ENCODE measurements around the gene SYNE1.
A peak's percentile ranks its signal among the peaks of the same experiment; 100 is the strongest.

SYNE1 gene

DNA sequence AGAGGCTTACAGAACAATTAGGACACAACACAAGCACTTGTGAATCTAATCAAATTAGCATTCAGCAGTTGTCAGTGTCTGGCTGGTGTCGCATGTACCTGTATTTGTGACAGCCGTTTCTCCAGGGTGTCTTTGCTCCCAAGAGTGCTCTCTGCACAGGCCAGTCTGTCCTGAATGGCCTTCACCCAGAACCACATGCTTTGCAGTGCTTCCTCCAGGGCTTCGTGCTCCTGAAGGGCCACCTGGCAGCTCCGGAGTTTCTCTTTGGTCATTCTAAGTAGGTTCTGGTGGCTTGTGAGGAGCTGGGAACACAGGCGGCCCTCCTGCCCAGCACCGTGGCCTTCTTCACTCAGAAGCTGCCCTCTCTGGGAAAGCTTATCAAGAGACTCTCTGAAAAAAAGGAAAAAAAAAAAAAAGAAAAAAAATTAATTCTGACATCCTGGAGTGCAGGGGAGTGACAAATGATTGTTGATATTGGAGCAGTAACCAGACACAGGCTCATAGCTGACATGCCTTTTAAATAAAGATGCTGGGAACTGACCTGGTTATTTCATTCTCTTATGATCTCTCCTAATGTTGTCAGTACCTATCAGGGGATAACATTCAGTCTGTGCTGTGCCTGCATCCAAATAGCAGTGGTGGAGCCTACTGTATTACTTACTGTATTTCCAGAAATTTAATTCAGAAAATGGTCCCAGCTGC is 245.8 kb downstream of the SYNE1 start:
- TF ChIP-seq, protein P1, sequence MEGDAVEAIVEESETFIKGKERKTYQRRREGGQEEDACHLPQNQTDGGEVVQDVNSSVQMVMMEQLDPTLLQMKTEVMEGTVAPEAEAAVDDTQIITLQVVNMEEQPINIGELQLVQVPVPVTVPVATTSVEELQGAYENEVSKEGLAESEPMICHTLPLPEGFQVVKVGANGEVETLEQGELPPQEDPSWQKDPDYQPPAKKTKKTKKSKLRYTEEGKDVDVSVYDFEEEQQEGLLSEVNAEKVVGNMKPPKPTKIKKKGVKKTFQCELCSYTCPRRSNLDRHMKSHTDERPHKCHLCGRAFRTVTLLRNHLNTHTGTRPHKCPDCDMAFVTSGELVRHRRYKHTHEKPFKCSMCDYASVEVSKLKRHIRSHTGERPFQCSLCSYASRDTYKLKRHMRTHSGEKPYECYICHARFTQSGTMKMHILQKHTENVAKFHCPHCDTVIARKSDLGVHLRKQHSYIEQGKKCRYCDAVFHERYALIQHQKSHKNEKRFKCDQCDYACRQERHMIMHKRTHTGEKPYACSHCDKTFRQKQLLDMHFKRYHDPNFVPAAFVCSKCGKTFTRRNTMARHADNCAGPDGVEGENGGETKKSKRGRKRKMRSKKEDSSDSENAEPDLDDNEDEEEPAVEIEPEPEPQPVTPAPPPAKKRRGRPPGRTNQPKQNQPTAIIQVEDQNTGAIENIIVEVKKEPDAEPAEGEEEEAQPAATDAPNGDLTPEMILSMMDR (conservative IDR thresholded peaks at IDR 0.05; ENCODE audit: low read depth, low read length) = no peak
- no peak overlapping the region for H3K4me3 ChIP-seq (ENCODE audit: low read depth, low read length)
- peak; percentile 30 for DNase-seq (ENCODE audit: low read depth)

DNA sequence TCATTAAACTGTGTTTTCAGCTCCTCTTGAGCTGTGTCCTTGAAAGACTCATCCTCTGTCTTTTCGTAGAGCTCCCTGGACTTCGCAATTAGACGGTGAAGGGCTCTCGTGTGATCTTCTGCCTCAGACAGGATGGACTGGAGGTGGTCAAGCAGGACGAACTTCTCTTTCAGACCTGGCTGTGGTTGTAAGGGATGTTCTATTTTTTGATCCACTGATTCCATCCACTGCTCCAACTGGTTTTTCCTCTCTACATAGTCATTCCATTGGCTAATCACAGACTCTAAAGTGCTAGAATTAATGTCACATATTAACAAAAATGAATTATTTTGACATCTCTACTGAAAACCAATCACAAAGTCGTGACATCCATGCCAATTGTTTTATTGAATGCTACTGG is 250.1 kb downstream of the SYNE1 start:
- no peak for DNase-seq (ENCODE audit: low read depth)
- TF ChIP-seq, protein P1 (conservative IDR thresholded peaks at IDR 0.05; ENCODE audit: low read depth, low read length) = no peak
- H3K4me3 ChIP-seq (ENCODE audit: low read depth, low read length) = no peak overlapping the region

DNA sequence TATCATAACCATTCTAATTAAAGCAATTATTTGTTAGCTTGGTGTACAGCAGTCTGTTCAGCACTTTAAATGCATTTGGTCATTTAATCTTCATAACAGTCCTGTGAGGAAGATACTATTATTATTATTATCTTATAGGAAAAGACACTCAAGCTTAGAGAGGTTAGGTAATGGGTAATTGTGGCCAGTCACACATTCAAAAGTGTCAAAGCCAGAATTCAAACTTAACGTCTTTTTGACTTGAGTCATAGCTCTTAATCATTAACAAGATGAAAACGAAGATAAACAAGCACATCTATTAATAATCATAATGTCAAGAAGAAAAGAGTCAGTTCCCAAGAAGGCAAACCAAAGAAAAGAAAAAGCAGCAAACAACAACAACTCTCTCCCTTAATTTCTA is 251.0 kb downstream of the SYNE1 start:
- TF ChIP-seq, protein P1 (conservative IDR thresholded peaks at IDR 0.05; ENCODE audit: low read depth, low read length) = no peak
- DNase-seq (ENCODE audit: low read depth) = no peak
- H3K4me3 ChIP-seq (ENCODE audit: low read depth, low read length) = no peak overlapping the region

DNA sequence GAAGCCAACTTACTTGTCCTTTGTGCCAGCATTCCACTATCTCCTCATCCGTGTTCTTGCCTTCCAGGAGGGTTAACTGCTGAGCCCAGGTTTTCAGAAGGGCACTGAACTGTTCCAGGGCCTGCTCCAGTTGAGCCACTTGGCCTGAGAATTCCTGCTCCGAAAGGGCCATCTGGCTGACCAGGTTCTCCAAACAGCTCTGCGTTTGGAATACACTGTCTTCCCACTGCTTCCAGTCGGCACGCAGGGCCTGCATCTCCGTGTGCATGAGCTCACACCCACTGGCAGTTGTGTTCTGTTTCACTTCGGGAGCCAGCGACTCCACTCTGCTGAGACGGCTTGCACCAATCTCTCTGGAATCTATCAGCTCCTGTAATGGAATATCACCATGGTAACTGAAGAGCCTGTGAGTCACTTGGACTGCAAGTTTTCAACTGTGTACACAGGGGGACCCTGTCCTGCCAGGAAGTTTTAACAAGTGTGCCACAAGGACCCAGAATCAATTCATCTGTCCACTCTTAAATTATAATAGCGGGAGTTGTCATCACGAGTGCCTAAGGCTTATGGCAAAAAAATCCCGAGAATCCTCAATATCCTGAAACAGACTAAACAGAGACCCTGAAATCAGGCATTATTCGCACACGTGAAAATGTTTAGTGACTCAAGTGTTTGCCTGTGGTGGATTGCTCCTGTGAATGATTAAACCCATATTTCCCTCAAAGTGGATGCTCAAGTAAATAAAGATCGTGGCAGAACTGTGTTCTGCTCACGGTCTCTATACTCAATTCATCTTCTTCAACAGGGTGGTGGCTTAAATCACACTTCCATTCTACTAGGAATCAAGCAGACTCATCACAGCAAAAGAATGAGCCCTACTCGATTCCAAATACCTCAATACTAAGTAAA is 255.9 kb downstream of the SYNE1 start:
- peak; percentile 98 for DNase-seq (ENCODE audit: low read depth)
- peak overlapping the region; percentile 70 for H3K4me3 ChIP-seq (ENCODE audit: low read depth, low read length)
- TF ChIP-seq, protein P1 (conservative IDR thresholded peaks at IDR 0.05; ENCODE audit: low read depth, low read length) = no peak

DNA sequence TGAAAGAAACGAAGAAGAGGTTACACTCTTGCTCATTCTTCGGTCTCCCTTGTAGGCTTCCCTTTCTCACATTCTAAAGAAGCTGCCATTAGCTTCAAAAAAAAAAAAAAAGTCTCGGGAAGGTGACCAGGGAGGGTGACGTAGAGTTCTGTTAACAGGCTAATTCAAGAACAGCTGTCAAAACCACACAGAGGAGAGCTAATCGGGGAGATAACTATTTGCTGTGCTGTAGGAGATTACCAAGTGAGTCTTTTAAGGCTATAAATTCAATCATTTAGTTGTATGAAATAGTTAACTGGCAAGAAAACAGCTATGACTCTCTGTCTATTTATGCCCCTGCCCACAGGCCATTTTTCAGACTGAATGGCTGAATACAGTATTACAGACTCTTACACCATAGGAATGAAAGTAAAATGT is 256.8 kb downstream of the SYNE1 start:
- TF ChIP-seq, protein P1 (conservative IDR thresholded peaks at IDR 0.05; ENCODE audit: low read depth, low read length) = no peak
- DNase-seq (ENCODE audit: low read depth) = peak; percentile 90
- peak overlapping the region; percentile 70 for H3K4me3 ChIP-seq (ENCODE audit: low read depth, low read length)

DNA sequence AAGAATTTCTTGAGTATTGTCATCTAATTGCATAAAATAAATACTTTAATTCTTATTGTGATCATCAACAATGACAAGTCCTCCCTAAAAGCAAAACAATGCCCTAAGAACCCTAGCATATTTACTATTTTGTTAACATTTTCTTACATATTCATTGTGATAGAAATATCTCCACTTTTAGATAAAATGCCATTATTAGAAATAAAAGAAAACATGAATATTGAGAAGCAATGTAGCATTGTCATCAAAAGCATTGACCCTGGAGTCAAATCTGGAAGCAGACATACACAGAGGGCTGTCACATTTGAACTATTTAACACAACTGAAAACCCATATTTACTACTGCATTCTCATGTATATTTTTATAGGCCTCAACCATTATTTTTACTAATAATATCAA is 257.7 kb downstream of the SYNE1 start:
- no peak for DNase-seq (ENCODE audit: low read depth)
- TF ChIP-seq, protein P1 (conservative IDR thresholded peaks at IDR 0.05; ENCODE audit: low read depth, low read length) = no peak
- H3K4me3 ChIP-seq (ENCODE audit: low read depth, low read length) = peak overlapping the region; percentile 70

Data from choroid plexus epithelial cell (primary cell).